Hepatocyte (in vitro differentiated cells): Measurements from ENCODE around the gene RBL2. TPM values are rescaled to one million over a fixed set of nuclear protein-coding genes. Genes with fewer than 3 reads are reported as not detected.

Experiments
- DNase-seq: peaks from one replicate; pipeline ENCODE4 v3.0.0-alpha.2; 2016; ENCODE audit warnings: low spot score
- H2AFZ ChIP-seq: fragments of 200-600 bp; sonication (generic); 2 replicates; pipeline ENCODE4 v1.6.0; 2016; ENCODE audit warnings: antibody characterized with exemption, mild to moderate bottlenecking
- H3K27ac ChIP-seq: fragments of 200-600 bp; sonication (generic); 2 replicates; pipeline ENCODE4 v1.5.1; 2016; ENCODE audit warnings: mild to moderate bottlenecking
- H3K27me3 ChIP-seq: fragments of 200-600 bp; sonication (generic); 2 replicates; pipeline ENCODE4 v1.6.1; 2016
- H3K36me3 ChIP-seq: fragments of 200-600 bp; sonication (generic); replicated peaks from 2 replicates; pipeline ENCODE4 v1.5.1; 2016; ENCODE audit warnings: low read depth; ENCODE audit not compliant: insufficient read depth
- H3K4me1 ChIP-seq: fragments of 200-600 bp; sonication (generic); 2 replicates; pipeline ENCODE4 v1.5.1; 2016; ENCODE audit warnings: mild to moderate bottlenecking, moderate library complexity; ENCODE audit not compliant: insufficient read depth
- H3K4me2 ChIP-seq: fragments of 200-600 bp; sonication (generic); 2 replicates; pipeline ENCODE4 v1.6.0; 2016
- H3K4me3 ChIP-seq: fragments of 200-600 bp; sonication (generic); 2 replicates; pipeline ENCODE4 v1.5.1; 2016; ENCODE audit warnings: mild to moderate bottlenecking
- H3K79me2 ChIP-seq: fragments of 200-600 bp; sonication (generic); 2 replicates; pipeline ENCODE4 v1.6.0; 2017; ENCODE audit warnings: mild to moderate bottlenecking
- H3K9me2 ChIP-seq: fragments of 200-600 bp; sonication (generic); replicated peaks from 2 replicates; pipeline ENCODE4 v1.6.0; 2017; ENCODE audit warnings: mild to moderate bottlenecking; ENCODE audit not compliant: insufficient read depth
- H3K9me3 ChIP-seq: fragments of 200-600 bp; sonication (generic); 2 replicates; pipeline ENCODE4 v1.5.1; 2016; ENCODE audit warnings: low read depth, mild to moderate bottlenecking
- H4K20me1 ChIP-seq: fragments of 200-600 bp; sonication (generic); 2 replicates; pipeline ENCODE4 v1.6.0; 2016; ENCODE audit warnings: mild to moderate bottlenecking; ENCODE audit not compliant: insufficient read depth, poor library complexity, severe bottlenecking
- CTCF ChIP-seq: fragments of 200-600 bp; sonication (generic); IDR thresholded peaks from 2 replicates; pipeline ENCODE4 v1.5.1; 2016; ENCODE audit warnings: antibody characterized with exemption, mild to moderate bottlenecking; ENCODE audit not compliant: poor library complexity
- EZH2 ChIP-seq: fragments of 200-600 bp; sonication (generic); IDR thresholded peaks from 2 replicates; pipeline ENCODE4 v1.6.1; 2016; ENCODE audit warnings: antibody characterized with exemption, mild to moderate bottlenecking, borderline replicate concordance
- EZH2phosphoT487 ChIP-seq: fragments of 200-600 bp; sonication (generic); IDR thresholded peaks from one replicate; pipeline ENCODE4 v1.6.1; 2018; ENCODE audit warnings: antibody characterized with exemption, mild to moderate bottlenecking, low read depth, moderate library complexity; ENCODE audit not compliant: unreplicated experiment, severe bottlenecking
- WGBS: methylation state at CpG from one replicate; pipeline ENCODE4 v1.1.6; 2016; ENCODE audit warnings: low lambda C conversion rate; ENCODE audit errors: missing lambda C conversion rate; 5-methylcytosine and 5-hydroxymethylcytosine counted together
- polyA plus RNA-seq: library from polyadenylated mRNA; unstranded; fragments of >200 nt; fragmentation: Nextera tagmentation; extraction: Ambion mirVana; gene quantifications from 2 replicates; pipeline ENCODE4 v1.2.1, GENCODE V29; 2016
- total RNA-seq: library from RNA; depleted of rRNA; stranded (reverse); fragments of >200 nt; gene quantifications from 2 replicates; pipeline ENCODE4 v1.2.3, GENCODE V29; 2014

Gene RBL2
- total and polyA plus RNA-seq, 2 experiments from 2014 or later, result 17.3 to 48.8 TPM

- peak overlapping the region; percentile 76 for H3K4me2 ChIP-seq
Observed at GRCh38 chr16:53433509-53433908, 762 bp upstream of the RBL2 start.

GRCh38 chr16:53433930-53434376 lies 318 bp upstream of the RBL2 start:
- WGBS, result 27% methylated on average over 13 of the region's 13 CpGs
- Histone ChIP-seq H3K27ac (peak overlapping the region; percentile 98), H3K36me3 (no peaks in the 10 kb centered on the region)

More at GRCh38 chr16:53433509-53433908, 762 bp upstream of the RBL2 start:
- no peaks in the 10 kb centered on the region for H3K36me3 ChIP-seq
- H3K9me2 ChIP-seq, result no peaks in the 10 kb centered on the region
- H3K27me3 ChIP-seq, result no peaks in the 10 kb centered on the region
- peak overlapping the region; percentile 88 for H2AFZ ChIP-seq
- no peaks in the 10 kb centered on the region for H4K20me1 ChIP-seq
- no peaks in the 10 kb centered on the region for H3K9me3 ChIP-seq
- peak; percentile 20 for DNase-seq
- 62% methylated on average over 7 of the region's 7 CpGs for WGBS
- peak overlapping the region; percentile 98 for H3K27ac ChIP-seq
- no peaks in the 10 kb centered on the region for H3K4me1 ChIP-seq
- H3K79me2 ChIP-seq, result peaks cover 32% of the 10 kb centered on the region
- peak overlapping the region; percentile 25 for H3K4me3 ChIP-seq
- no peak for TF ChIP-seq CTCF
- no peak for TF ChIP-seq EZH2phosphoT487
- no peak for TF ChIP-seq EZH2

GRCh38 chr16:53435066-53435688 lies 906 bp downstream of the RBL2 start:
- Histone ChIP-seq H3K9me3 (no peaks in the 10 kb centered on the region), H3K4me1 (no peaks in the 10 kb centered on the region), H3K4me3 (peak overlapping the region; percentile 25), H3K4me2 (peak overlapping the region; percentile 76), H4K20me1 (no peaks in the 10 kb centered on the region), H3K27me3 (no peaks in the 10 kb centered on the region), H3K27ac (peak overlapping the region; percentile 98), H2AFZ (peak overlapping the region; percentile 88), H3K79me2 (peaks cover 43% of the 10 kb centered on the region), H3K9me2 (no peaks in the 10 kb centered on the region), H3K36me3 (no peaks in the 10 kb centered on the region)
- TF ChIP-seq CTCF (no peak), EZH2 (no peak), EZH2phosphoT487 (no peak)
- peak; percentile 88 for DNase-seq
- WGBS, result 1% methylated on average over 28 of the region's 28 CpGs

More at GRCh38 chr16:53433930-53434376, 318 bp upstream of the RBL2 start:
- Histone ChIP-seq H4K20me1 (no peaks in the 10 kb centered on the region), H3K4me1 (no peaks in the 10 kb centered on the region), H3K9me3 (no peaks in the 10 kb centered on the region), H3K79me2 (peaks cover 35% of the 10 kb centered on the region), H3K4me2 (peak overlapping the region; percentile 76), H3K4me3 (peak overlapping the region; percentile 25), H3K9me2 (no peaks in the 10 kb centered on the region), H3K27me3 (no peaks in the 10 kb centered on the region), H2AFZ (peak overlapping the region; percentile 88)
- TF ChIP-seq EZH2 (no peak), EZH2phosphoT487 (no peak), CTCF (no peak)
- DNase-seq, result peak; percentile 11
